DMS153 (cell line): Measurements from ENCODE around the gene CTNNA3.

Source experiments
- DNase-seq: peaks from one replicate; lab custom pipeline; 2025; lab: John Stamatoyannopoulos, UW

Gene CTNNA3

GRCh38 chr10:67327626-67328535 is 368.1 kb downstream of the CTNNA3 start:
- no peak for DNase-seq

- DNase-seq, result no peak
Observed at GRCh38 chr10:67319976-67320375, 376.0 kb downstream of the CTNNA3 start.

- DNase-seq, result no peak
Observed at GRCh38 chr10:67308912-67309311, 387.1 kb downstream of the CTNNA3 start.

GRCh38 chr10:67306588-67307205 is 389.3 kb downstream of the CTNNA3 start:
- DNase-seq, result peak; percentile 1

DNA sequence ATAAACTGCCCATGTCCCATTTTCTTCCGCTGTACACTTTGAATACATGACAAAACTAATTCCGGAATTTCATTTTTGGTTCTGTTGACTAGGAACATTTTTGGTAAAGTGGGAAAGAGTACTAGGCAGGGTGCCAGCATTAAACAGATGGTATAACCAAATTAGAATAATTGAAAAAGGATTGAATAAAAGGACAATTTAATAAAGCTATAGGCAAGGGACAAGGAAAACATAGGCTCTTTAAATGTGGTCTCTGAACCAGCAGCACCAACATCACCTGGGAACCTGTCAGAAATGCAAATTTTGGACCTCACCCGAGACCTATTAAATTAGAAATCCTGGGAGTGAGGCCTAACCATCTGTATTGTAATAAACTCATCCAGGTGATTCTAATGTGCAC is 393.3 kb downstream of the CTNNA3 start:
- DNase-seq, result no peak

DNA sequence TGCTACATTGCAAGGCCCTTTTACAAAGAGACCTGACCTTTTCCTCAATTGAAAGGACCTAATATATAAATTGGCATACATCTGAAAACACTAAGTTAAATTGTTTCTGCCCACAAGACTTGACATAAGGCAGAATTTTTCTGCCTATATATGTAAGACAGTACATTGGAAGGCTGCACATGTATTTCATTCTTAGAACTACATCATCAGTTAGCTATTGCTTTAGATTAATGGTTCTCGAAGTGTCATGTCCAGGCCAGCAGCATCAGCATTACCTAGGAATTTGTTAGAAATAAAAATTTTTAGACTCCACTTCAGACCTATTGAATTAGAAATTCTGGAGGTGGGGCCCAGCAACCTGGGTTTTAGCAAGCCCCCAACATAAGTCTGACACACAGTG is 396.2 kb downstream of the CTNNA3 start:
- DNase-seq, result no peak

DNA sequence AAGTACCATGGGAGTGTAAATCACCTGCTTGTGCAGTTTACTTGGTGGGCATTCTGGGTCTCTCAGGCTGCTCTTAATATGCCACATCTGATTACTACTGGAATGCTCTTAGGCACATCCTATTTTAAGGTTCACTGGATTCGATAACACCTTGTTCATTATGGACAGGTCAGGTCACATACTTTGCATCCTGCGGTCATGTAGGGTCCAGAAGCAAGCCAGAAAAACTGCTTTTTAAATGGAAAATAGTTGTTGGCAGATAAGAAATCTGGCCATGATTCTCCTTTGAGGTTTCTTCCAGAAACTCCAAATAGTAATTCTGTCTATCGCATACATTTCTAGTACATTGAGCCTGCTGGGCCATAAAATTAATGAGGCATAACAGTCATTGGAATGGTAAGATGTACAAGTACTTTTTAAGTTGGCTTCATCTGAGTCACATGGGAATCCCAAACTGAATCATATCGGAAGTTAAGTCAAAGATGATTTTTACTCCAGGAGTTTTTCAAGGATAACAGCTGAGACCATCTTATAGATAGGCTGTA is 398.3 kb downstream of the CTNNA3 start:
- DNase-seq, result no peak

DNA sequence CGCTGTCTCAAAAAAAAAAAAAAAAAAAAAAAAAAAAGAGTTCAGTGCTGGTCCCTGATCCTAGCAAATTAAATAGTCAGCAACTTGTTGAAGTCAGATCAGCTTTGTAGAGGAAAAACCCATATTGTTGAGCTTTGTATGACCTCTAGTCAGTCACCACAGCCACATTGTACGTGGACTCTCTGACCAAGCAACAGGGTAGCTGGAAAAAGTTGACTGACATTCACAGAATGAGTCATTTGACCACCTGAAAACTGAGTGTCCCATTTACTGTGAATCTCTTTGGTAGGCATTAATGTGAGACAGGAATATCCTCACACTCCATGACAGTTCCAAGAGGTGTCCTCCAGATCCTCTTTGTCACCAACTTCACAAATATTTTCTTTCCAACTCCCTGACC is 399.1 kb downstream of the CTNNA3 start:
- DNase-seq, result no peak

DNA sequence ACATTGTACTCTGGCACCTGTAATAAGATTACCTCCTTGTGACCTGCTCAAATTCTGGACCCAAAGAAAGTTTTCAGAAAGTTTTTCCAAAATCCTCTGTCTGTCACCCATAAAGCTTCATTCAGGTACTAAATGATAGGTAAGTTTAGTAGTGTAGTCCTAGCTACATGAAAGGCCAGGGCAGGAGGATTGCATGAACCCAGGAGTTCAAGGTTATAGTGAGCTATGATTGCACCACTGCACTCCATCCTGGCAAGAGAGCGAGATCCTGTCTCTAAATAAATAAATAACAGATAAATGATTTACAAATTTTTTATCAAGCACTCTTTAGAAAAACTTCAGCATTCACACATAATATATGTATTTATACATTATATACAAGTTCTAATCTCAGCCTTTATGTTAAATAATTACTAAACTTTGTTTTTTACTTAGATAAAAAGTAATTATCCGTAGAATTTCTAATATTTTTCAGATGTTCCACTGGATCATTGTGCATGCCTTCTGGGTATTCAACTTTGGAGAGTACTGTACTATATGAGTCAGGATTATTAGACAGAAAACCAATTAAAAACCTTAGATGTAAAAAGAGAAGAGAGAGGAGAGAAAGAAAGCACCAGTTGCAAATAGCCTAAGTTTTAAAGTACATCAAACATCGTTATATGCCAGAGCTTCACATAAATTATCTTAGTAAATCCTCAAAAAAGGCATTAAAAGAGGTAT is 407.1 kb downstream of the CTNNA3 start:
- DNase-seq, result no peak

GRCh38 chr10:67284589-67284988 is 411.4 kb downstream of the CTNNA3 start:
- DNase-seq, result no peak

GRCh38 chr10:67282871-67283270 is 413.1 kb downstream of the CTNNA3 start:
- DNase-seq, result no peak

GRCh38 chr10:67280405-67280804 is 415.6 kb downstream of the CTNNA3 start:
- DNase-seq, result no peak

GRCh38 chr10:67277402-67277801 is 418.6 kb downstream of the CTNNA3 start:
- no peak for DNase-seq

DNA sequence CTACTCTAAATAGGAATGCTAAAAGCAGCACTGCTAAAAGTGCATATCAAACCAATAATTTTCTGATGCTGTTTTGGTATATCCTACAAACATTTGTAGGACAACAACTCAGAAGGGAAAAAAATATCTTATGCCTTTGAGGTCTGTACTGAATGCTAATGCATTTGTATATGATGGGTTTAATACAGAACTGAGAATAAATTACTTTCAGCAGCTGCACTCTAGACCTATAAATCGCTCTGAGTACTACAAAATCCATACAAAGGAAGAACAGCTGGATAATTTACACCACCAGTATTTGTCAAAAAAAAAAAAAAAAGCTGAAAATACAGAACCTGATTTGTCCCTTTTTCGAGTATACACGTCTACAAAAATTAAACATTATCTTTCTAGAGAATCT is 426.2 kb downstream of the CTNNA3 start:
- DNase-seq, result no peak

- DNase-seq, result no peak
Observed at GRCh38 chr10:67268146-67268545, 427.8 kb downstream of the CTNNA3 start.

GRCh38 chr10:67262675-67263074 is 433.3 kb downstream of the CTNNA3 start:
- no peak for DNase-seq

DNA sequence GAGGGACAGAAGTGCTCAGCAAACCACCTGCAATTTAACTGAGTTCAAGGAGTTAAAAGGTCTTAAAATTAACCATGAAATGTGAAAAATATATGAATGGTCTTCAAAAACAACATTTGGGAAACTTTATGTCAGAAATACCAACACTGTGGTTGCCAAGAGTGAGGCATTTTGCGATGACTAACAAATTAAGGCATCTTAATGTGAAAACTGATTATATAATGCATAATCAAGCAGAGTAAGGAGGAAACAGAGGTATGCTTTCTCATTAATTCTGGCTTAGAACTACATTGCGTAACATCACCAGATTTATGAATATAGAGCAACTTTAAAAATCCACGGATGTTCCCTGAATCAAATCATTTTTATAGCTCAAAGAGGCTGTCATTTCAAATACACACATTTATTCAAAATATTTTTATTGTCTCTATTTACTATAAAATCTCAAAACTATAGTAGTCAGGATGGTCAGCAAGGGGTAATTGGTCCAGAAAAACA is 434.6 kb downstream of the CTNNA3 start:
- no peak for DNase-seq

GRCh38 chr10:67259319-67259929 is 436.6 kb downstream of the CTNNA3 start:
- DNase-seq, result no peak

DNA sequence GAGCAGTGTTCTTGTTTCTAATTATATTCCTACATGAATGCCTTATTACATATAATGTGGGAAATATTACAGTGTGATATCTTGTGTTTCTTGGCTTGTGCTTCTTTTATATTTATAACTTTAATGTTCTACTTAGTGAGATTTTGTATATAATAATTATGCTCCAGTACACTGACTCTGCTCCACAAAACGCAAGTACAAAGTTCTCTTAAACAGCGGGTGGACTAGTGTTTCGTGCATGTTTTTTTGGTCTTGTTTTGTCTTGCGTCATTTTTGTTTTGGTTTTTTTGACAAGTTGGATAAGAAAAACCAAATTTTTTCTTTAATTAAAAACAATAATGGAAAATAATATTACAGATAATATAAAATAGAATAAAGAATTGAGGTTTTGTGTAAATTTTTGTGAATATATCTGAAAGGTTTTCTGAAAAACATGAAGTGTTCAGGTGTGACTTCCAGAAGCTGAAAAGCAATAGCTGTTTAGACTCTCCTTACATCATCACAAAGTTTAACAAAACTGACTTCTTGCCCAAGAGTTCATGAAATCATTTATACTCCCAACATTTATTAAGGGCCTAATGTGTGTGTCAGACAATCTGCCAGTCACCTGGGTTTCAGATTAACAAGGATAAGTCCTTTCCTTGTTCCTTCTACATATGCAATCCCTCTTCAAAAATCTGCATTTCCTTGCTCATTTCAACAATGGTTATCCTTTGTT is 438.4 kb downstream of the CTNNA3 start:
- DNase-seq, result no peak

GRCh38 chr10:67257018-67257417 is 439.0 kb downstream of the CTNNA3 start:
- no peak for DNase-seq

DNA sequence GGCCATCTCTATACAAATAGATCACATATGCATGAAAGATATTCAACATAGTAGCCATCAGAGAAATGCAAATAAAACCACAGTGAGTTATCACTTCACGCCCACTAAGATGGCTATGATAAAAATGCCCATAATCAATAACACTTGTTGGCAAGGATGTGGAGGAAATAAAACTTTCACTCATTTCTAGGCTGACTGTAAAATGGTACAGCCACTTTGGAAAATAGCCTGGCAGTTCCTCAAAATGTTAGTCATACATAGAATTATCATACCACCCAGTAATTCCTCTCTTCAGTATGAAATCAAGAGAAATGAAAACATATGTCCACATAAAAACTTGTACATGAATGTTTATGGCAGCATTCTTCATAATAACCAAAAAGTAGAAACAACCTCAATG is 445.3 kb downstream of the CTNNA3 start:
- no peak for DNase-seq
